Smooth muscle cell (in vitro differentiated cells): Measurements from ENCODE around the gene CDC14B. TPM values are rescaled to one million over a fixed set of nuclear protein-coding genes. Genes with fewer than 3 reads are reported as not detected.

Source experiments
- DNase-seq: peaks from one replicate; lab custom pipeline; 2025; ENCODE audit not compliant: unreplicated experiment; lab: John Stamatoyannopoulos, UW
- H2AFZ ChIP-seq: fragments of 200-600 bp; sonication (generic); 2 replicates; pipeline ENCODE4 v1.6.0; 2016; ENCODE audit warnings: antibody characterized with exemption, low read depth, mild to moderate bottlenecking
- H3F3A ChIP-seq: fragments of 200-600 bp; sonication (generic); 2 replicates; pipeline ENCODE4 v1.6.0; 2017; ENCODE audit warnings: antibody characterized with exemption, low read depth
- H3K27ac ChIP-seq: fragments of 200-600 bp; sonication (generic); 2 replicates; pipeline ENCODE4 v1.5.1; 2016; ENCODE audit warnings: low read depth, mild to moderate bottlenecking
- H3K27me3 ChIP-seq: fragments of 200-600 bp; sonication (generic); 2 replicates; pipeline ENCODE4 v1.6.1; 2016; ENCODE audit warnings: low read depth, mild to moderate bottlenecking
- H3K36me3 ChIP-seq: fragments of 200-600 bp; sonication (generic); 2 replicates; pipeline ENCODE4 v1.5.1; 2016; ENCODE audit warnings: low read depth
- H3K4me1 ChIP-seq: fragments of 200-600 bp; sonication (generic); 2 replicates; pipeline ENCODE4 v1.5.1; 2016; ENCODE audit warnings: low read depth
- H3K4me2 ChIP-seq: fragments of 200-600 bp; sonication (generic); 2 replicates; pipeline ENCODE4 v1.6.0; 2016; ENCODE audit warnings: mild to moderate bottlenecking
- H3K4me3 ChIP-seq: fragments of 200-600 bp; sonication (generic); 2 replicates; pipeline ENCODE4 v1.5.1; 2016; ENCODE audit warnings: mild to moderate bottlenecking
- H3K79me2 ChIP-seq: fragments of 200-600 bp; sonication (generic); 2 replicates; pipeline ENCODE4 v1.6.0; 2016; ENCODE audit warnings: low read depth, mild to moderate bottlenecking
- H3K9ac ChIP-seq: fragments of 200-600 bp; sonication (generic); 2 replicates; pipeline ENCODE4 v1.6.0; 2016; ENCODE audit warnings: low read depth
- H3K9me3 ChIP-seq: fragments of 200-600 bp; sonication (generic); replicated peaks from 2 replicates; pipeline ENCODE4 v1.5.1; 2016; ENCODE audit warnings: low read depth
- H4K20me1 ChIP-seq: fragments of 200-600 bp; sonication (generic); 2 replicates; pipeline ENCODE4 v1.6.0; 2016; ENCODE audit warnings: low read depth
- WGBS: methylation state at CpG from one replicate; pipeline ENCODE4 v1.1.7; 2016; ENCODE audit warnings: low lambda C conversion rate; 5-methylcytosine and 5-hydroxymethylcytosine counted together
- polyA plus RNA-seq: library from polyadenylated mRNA; unstranded; fragments of >200 nt; fragmentation: Nextera tagmentation; extraction: Ambion mirVana; gene quantifications from 2 replicates; pipeline ENCODE4 v1.2.1, GENCODE V29; 2016
- total RNA-seq: library from RNA; depleted of rRNA; stranded (reverse); fragments of >200 nt; gene quantifications from 2 replicates; pipeline ENCODE4 v1.2.3, GENCODE V29; 2014
- TF ChIP-seq, protein P1 (sequence below): fragments of 200-600 bp; sonication (generic); IDR thresholded peaks from 2 replicates; pipeline ENCODE4 v1.5.1; 2017; ENCODE audit warnings: borderline replicate concordance, mild to moderate bottlenecking, antibody characterized with exemption; ENCODE audit not compliant: insufficient read depth, poor library complexity, severe bottlenecking

Gene CDC14B
- total RNA-seq: 16.0 and 24.6 TPM in 2 replicates
- 5.7 and 9.0 TPM in 2 replicates for polyA plus RNA-seq

DNA sequence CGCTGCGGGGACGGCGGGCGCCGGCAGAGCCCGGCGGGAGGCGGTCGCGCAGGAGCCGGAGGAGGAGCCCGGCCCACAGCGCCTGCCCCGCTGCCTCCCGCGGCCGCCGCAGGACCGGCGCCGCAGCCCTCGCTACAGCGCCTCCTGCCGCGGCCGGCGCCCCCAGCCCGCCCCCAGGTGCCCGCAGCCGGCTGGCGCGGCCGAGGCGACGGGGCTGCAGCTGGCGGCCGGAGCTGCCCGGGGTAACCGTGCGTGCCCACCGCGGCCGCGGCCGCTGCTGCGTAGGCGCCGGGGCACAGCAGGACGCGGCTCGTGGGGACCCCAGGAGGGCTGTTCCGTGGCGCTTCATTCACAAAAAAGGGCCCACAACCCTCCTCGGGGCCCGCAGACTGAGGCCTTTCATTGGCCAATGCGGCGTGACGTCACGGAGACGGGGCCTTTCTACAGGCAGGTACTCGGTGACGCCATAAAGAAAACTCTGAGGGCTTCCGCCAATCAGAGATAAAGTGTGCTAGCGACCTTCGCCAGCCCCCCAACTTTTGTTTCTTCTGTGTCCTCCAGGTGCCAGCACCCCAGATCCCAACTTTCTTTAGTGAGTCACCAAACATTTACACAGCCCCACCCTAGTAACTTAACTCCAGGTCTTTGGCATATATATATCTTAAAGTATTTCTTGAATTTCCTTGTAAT lies at the start of gene CDC14B:
TSS of gene CDC14B (minus strand) at position 353 of the 690 bp plus-strand sequence. CDS start 465 bp downstream, outside the sequence.
- peaks cover 39% of the 10 kb centered on the region for H4K20me1 ChIP-seq
- H2AFZ ChIP-seq: peak within 1 kb of the TSS; percentile 91
- peak within 1 kb of the TSS; percentile 93 for H3K4me2 ChIP-seq
- H3K79me2 ChIP-seq: no peaks in the 10 kb centered on the region
- H3K36me3 ChIP-seq: no peaks in the 10 kb centered on the region
- peaks cover 11% of the 10 kb centered on the region for H3K4me1 ChIP-seq
- peak within 1 kb of the TSS; percentile 77 for H3K4me3 ChIP-seq
- H3K9ac ChIP-seq: peak within 1 kb of the TSS; percentile 33
- peak within 1 kb of the TSS; percentile 42 for H3K27ac ChIP-seq
- no peaks in the 10 kb centered on the region for H3K27me3 ChIP-seq
- TF ChIP-seq, protein P1, sequence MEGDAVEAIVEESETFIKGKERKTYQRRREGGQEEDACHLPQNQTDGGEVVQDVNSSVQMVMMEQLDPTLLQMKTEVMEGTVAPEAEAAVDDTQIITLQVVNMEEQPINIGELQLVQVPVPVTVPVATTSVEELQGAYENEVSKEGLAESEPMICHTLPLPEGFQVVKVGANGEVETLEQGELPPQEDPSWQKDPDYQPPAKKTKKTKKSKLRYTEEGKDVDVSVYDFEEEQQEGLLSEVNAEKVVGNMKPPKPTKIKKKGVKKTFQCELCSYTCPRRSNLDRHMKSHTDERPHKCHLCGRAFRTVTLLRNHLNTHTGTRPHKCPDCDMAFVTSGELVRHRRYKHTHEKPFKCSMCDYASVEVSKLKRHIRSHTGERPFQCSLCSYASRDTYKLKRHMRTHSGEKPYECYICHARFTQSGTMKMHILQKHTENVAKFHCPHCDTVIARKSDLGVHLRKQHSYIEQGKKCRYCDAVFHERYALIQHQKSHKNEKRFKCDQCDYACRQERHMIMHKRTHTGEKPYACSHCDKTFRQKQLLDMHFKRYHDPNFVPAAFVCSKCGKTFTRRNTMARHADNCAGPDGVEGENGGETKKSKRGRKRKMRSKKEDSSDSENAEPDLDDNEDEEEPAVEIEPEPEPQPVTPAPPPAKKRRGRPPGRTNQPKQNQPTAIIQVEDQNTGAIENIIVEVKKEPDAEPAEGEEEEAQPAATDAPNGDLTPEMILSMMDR: no peak
- H3K9me3 ChIP-seq: no peaks in the 10 kb centered on the region
- WGBS: under 1% methylated on average over 42 of the region's 66 CpGs
- peaks cover 6% of the 10 kb centered on the region for H3F3A ChIP-seq
- DNase-seq: peak; percentile 25

DNA sequence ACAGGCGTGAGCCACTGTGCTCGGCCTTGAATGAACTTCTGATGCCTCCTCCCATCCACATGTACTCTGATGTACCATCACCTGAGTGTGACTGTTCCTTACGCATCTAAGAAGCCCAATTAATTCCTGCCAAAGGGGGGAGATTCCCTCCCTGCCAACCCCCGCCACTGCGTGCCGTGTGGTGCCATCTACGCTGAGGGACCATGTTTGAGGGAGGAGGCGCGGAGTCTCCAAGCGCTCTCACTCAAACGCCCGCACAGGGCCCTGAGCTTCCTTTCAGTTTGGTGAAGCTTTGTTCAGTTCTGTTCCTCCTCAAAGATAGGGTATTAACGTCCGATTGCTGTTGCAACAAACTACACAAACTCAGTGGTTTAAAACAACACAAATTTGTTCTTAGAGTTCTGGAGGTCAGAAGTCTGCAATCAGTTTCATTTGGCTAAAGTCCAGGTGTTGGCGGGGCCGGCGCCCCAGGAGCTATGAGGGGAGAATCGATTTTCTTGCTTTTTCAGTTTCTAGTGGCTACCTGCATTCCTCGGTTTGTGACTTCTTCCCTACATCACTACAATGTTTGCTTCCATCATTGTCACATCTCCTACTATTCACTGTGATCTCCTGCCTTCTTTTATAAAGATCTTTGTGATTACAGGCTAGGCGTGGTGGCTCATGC lies 49.4 kb upstream of the CDC14B start:
- Histone ChIP-seq H3K9me3 (no peaks in the 10 kb centered on the region), H3K4me2 (no peak overlapping the region), H3K27ac (no peak overlapping the region), H4K20me1 (no peaks in the 10 kb centered on the region), H3K9ac (no peak overlapping the region), H2AFZ (no peak overlapping the region), H3K36me3 (no peaks in the 10 kb centered on the region), H3F3A (no peaks in the 10 kb centered on the region), H3K79me2 (no peaks in the 10 kb centered on the region), H3K4me1 (no peaks in the 10 kb centered on the region), H3K4me3 (no peak overlapping the region), H3K27me3 (no peaks in the 10 kb centered on the region)
- TF ChIP-seq, protein P1: no peak
- no peak for DNase-seq
- WGBS: 95% methylated on average over 20 of the region's 20 CpGs

DNA sequence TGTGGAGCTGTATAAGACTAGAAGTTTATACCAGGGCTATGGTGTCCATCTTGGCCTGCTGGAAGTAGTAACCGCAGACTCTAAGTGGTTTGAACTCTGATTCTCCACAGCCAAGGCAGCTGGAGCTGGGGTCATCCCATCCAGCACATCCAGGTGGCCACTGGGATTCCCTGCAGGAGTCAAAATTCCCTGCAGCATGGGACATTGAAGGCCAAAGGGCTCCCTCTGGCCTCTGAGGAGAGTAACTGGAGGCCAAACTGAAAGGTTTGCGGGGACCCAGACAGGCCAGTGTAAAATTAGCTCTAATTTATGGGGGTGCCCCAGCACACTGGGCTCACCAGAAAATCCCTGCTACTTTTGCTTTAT lies 47.7 kb upstream of the CDC14B start:
- H3K9ac ChIP-seq: no peak overlapping the region
- no peaks in the 10 kb centered on the region for H3K9me3 ChIP-seq
- no peaks in the 10 kb centered on the region for H3K4me1 ChIP-seq
- no peaks in the 10 kb centered on the region for H3F3A ChIP-seq
- no peak overlapping the region for H3K4me3 ChIP-seq
- no peaks in the 10 kb centered on the region for H4K20me1 ChIP-seq
- DNase-seq: no peak
- WGBS: 94% methylated on average over 2 of the region's 2 CpGs
- H3K79me2 ChIP-seq: no peaks in the 10 kb centered on the region
- H3K36me3 ChIP-seq: no peaks in the 10 kb centered on the region
- TF ChIP-seq, protein P1: no peak
- H2AFZ ChIP-seq: no peak overlapping the region
- H3K27me3 ChIP-seq: no peaks in the 10 kb centered on the region
- H3K4me2 ChIP-seq: no peak overlapping the region
- H3K27ac ChIP-seq: no peak overlapping the region
